Glomerular endothelial cell (primary cell): ENCODE data around the gene ZSCAN22. TPM values are rescaled to one million over a fixed set of nuclear protein-coding genes. Genes with fewer than 3 reads are reported as not detected.
"Not testable (repeated sequence)": the region's sequence is repeated elsewhere in the genome, so short reads cannot be mapped to it uniquely, and the experiment has no call there.

ENCODE experiments used
- DNase-seq: peaks from one replicate; pipeline ENCODE4 v3.0.0-alpha.2; 2011; ENCODE audit warnings: low read depth, low spot score; ENCODE audit errors: extremely low read depth
- total RNA-seq: library from RNA; depleted of rRNA; stranded (reverse); fragments of >200 nt; gene quantifications from 2 replicates; pipeline ENCODE4 v1.2.3, GENCODE V29; 2015

The ZSCAN22 gene
- total RNA-seq, 1 donor from 2014 or later: 3.5 TPM

DNA sequence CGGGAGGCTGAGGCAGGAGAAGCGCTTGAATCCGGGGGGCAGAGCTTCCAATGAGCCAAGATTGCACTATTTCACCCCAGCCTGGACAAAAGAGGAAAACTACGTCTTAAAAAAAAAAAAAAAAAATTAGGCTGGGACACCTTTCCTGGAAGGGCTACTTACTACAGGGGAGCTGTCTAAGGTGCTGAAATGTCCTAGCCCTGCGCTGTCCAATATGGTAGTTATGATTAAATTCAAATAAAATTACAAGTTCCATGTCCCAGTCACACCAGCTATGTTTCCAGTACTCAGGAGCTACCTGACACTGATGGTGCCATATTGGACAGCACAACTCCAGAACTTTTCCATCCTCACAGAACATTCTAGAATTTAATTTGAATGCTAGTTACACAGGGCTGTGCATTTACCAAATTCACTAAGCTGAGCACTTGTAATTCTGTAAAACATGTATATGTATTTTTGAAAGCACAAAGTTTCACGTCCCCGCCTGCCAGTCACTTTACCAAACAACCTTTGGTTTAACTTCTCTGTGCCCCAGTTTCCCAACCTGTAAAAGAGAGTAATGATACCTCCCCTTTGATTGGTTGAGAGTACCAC is 9.2 kb upstream of the ZSCAN22 start:
- no peak for DNase-seq

DNA sequence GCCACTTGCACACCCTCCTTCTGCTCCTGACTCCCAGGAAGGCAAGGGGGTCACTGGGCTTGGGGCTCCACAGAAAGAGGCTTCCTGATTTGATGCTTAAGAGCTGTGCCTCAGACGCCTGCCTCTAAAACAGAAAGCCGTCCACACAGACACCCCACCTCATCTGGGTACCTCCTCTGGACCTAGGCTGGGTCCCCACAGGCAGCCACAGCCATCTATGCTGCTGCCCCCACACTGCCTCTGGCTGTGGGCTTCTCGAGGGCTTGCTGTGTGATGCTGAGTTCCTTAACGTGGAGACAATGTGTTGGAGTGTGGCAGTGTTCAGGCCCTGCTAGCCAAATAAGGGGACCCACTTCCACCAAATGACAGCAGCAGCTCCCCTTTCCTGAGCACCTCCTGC is 8.5 kb upstream of the ZSCAN22 start:
- no peak for DNase-seq

DNA sequence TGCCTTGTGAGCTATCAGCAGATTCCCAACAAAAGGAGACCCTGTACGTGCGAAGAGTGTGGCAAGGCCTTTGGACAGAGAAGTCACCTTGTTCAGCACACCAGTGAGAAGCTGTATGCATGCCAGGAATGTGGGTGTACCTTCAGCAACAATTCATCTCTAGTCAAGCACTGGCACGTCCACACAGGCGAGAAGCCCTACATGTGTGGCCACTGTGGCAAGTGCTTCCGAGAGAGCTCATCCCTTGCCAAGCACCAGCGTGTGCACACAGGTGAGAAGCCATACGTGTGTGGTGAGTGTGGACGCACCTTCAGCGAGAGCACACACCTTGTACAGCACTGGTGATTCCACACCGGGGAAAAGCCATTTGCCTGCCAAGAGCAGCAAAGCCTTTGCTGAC is 7.6 kb upstream of the ZSCAN22 start:
- DNase-seq: no peak

DNA sequence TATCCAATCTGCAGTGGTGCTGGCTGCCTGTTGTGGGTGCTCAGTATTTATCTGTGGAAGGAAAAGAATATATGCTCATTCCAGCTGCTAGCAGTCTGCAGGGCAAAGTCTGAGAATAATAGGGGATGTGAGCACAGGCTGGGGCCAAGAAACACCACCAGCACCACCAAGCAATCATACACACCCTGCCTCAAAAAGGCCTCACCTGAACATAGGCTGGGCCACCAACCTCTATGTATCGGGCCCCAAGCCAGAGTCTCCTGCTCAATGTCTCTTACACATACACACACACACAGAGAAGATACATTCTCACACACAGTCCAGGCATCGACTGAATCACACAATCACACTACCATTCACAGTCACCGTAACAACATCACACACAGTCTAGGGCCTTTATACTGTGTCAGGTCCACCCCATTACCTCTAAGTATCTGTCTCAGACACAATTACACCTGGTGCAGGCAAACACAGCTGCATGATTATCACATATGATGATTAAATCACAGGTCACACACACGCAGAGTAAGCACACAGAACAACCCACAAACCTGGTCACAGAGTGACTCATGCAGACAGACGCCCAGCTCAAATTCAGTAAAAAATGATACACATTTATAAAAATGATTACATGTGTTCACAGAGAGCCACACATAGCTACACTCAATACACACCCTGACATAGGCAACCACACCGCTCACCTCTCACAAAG is 1.3 kb upstream of the ZSCAN22 start:
- DNase-seq: no peak

DNA sequence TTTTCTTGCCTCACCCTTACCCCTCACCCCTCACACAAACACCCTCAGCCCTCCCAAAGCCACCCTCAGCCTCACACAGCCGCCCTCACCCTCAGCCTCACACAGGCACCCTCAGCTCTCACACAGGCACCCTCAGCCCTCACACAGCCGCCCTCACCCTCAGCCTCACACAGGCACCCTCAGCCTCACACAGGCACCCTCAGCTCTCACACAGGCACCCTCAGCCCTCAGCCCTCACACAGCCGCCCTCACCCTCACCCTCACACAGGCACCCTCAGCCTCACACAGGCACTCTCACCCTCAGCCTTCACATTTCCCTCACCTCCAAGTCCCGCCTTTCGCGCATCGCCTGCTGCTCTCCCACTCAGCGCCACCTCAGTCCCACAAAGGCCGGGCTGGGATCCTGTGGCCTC is 287 bp upstream of the ZSCAN22 start:
- DNase-seq: no peak

DNA sequence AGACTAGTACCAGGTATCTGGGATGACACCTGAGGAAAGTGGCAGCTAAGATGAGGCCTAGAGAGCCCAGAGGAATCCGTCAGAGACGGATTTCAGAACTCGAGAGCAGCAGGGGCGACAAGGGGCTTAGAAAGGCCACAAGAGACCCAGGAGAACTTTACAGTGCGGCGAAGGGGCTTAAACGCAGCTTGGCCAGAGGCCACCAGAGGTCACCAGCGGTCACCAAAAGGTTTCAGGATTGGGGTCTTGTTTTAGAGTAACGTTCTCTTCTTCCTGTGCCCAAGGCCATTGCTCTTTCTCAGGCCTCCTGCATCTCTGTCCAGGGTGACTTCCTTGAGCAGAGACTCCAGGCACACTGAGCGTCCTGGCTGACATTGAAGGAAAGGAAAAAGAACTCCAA is 2.2 kb downstream of the ZSCAN22 start:
- no peak for DNase-seq

DNA sequence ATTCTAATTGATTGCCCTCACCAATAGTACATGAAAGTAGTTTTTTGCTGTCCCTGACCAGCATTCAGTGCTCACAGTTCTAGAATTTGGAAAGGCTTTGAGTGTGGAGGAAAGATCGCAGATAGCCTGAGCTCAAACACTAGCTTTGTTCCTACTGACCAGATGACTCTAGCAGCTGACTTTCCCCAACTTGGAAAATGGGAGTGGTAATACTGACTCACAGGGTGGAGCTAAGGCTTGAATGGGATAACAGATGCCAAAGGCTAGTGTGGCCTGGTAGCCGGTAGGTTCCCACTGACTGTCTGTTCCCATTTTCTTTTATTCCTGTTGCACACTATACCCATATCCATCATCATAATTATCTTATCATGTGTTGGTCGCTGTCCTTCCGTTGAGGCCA is 3.7 kb downstream of the ZSCAN22 start:
- DNase-seq: no peak

DNA sequence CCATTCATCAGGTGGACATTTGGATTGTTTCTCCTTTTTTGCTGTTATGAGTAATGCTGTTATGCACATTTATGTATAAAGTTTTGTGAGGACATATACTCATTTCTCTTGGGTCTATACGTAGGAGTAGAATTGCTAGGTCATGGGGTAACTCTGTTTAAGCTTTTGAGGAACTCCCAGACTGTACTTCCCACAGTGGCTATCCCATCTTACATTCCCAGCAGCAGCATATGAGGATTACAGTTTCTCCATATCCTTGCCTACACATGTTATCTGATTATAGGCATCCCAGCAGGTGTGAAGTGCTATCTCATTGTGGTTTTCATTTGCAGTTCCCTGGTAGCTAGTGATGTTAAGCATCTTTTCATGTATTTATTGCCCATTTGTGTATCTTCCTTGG is 5.9 kb downstream of the ZSCAN22 start:
- no peak for DNase-seq

DNA sequence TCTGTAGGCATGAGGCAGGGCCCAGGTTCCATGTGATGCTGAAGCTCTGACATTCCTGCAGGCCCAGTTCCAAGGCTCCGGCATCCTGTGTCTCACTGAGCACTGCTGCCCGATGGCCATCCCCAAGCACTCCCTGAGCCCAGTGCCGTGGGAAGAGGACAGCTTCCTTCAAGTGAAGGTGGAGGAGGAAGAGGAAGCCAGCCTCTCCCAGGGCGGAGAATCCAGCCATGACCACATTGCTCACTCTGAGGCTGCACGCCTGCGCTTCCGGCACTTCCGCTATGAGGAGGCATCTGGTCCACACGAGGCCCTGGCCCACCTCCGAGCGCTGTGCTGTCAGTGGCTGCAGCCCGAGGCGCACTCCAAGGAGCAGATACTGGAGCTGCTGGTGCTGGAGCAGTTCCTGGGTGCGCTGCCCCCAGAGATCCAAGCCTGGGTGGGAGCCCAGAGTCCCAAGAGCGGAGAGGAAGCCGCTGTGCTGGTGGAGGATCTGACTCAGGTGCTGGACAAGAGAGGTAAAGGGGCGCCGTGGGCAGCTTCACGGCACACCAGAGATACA is 8.0 kb downstream of the ZSCAN22 start:
- no peak for DNase-seq

DNA sequence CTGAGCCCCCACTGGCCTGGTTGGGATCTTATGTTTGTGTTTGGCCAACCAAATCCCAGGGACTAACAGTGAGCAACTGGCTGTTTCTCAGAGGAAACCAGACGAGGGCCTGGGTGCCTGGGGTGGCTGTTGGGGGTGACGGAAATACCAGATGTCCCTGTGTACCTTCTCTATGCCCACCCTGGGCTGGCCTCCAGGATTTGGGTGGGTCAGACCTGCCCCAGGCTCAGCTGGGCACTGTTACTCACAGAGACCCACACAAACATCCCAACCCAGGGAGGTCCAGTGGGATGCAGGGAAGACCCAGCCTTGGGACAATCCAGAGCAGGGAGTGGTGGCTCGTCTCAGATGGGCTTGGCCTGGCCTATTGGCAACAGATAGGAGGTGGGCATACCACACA is 8.8 kb downstream of the ZSCAN22 start:
- DNase-seq: no peak

DNA sequence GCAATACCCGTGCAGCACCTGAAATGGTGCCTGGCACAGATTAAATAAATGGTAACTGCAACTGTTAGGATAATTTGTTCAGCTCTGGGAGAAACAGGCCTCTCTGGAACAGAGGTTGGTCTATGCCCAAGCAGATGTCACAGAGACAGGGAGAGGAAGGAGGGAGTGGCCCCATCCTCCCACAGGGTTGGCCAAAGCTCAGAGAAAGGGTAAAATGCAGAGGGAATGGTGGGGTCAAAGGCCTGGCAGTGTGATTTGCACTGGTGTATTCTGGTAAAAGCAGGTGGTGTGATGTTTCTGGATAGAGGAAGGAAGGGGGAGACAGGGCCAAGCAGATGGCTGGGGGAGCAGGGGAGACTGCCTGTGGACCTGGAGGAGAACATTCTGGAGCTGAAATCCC is 9.4 kb downstream of the ZSCAN22 start:
- DNase-seq: no peak

DNA sequence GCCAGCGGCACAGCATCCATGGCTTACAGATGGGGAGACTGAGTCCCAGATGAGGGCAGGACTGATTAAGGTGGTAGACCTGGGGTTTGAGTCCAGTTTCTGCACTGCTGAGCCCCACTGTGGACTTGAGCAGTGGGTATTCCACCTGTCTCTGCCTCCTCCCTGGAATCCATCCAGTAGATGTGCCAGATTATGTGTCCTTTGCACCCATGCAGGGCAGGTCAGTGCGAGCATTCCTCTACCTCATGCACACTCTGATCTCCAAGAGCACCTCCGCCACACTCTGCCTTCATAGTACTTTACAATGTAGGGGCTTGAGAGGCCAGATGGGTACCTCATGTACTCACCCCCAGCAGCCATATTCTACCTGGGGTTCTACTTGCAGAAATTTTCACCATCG is 10.0 kb downstream of the ZSCAN22 start:
- DNase-seq: no peak

DNA sequence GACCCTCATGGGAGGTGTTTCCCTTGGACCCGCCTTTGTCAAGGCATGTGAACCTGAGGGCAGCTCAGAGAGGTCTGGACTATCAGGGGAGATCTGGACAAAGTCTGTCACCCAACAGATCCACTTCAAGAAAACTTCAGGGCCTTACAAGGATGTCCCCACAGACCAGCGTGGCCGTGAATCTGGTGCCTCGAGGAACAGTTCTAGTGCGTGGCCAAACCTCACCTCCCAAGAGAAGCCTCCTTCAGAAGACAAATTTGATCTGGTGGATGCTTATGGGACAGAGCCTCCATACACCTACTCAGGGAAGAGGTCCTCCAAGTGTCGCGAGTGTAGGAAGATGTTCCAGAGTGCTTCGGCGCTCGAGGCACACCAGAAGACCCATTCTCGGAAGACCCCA is 11.5 kb downstream of the ZSCAN22 start:
- DNase-seq: no peak

DNA sequence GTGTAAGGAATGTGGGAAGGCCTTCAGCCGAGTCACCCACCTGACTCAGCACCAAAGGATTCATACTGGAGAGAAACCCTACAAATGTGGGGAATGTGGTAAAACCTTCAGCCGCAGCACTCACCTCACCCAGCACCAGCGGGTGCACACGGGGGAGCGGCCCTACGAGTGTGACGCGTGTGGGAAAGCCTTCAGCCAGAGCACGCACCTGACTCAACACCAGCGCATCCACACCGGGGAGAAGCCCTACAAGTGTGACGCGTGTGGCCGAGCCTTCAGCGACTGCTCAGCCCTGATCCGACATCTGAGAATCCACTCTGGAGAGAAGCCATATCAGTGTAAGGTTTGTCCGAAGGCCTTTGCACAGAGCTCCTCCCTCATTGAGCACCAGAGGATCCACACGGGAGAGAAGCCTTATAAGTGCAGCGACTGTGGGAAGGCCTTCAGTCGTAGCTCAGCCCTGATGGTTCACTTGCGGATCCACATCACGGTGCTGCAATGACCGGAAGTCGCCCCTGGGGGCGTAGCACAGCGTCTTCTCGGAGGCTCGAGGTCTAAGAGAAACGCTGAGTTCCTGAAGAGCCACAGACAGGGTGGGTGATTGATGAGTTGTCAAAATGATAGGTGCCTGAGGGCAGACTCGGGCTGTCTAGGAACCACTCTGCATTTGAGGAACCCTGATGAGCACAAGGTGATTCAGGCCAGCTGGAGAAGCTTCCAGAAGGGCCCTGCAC is 12.2 kb downstream of the ZSCAN22 start:
- no peak for DNase-seq

DNA sequence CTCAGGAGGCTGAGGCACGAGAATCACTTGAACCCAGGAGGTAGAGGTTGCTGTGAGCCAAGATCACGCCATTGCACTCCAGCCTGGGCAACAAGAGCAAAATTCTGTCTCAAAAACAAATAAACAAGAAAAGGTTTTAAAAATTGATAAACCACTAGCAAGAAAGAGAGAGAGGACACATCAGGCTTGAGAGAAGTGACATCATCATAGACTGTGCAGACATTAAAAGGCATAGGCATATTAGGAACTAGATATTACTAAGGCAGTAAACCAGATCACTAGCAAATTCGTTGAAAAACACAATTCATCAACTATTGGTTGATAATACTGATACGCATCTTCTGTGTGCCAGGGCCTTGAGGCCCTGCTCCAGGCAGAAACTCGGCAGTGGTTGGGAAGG is 18.8 kb downstream of the ZSCAN22 start:
- DNase-seq: no peak

DNA sequence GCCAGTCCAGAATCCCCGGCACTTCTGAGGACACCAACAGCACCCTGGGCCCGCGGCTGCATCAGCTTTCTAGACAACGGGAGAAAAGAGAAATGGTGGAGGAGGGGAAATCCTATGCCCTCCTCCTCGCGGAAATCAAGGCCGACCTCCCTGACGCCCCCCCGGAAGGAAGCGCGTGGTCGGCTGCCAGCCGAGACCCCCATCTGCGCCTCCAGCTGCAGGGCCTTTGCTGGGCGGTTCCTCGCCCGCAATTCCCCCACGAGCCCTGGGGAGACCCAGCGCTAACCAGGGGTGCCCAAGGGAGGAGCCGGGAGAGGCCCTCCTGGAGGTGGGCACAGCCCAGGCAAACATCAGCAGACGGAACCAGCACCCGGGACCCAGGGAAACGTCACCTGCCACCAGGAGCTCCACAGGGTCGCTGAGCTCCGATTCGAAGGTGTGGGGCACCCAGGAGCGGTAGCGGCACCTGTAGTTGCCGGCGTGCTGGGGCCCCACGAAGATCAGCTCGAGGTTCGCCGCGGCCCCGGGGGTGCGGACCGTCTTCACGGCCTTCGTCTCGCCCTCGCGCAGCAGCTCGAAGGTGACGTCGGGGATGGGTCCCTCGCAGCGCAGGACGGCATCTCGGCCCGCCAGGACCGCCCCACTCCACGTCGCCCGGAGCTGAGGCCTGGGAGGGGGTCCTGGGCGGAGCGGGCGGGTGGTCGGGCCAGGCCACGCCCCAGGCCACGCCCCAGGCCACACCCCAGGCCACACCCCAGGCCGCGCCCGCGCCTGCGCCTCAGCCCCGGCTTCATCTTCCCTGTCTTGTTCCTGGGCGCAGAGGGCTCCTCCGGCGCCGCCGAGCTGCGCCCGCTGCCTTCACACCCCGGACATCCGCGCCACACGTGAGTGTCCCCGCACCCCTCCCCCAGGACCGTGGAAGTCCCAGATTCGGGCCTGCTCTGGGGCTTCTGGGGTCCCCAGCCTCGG is 20.5 kb downstream of the ZSCAN22 start:
- no peak for DNase-seq

DNA sequence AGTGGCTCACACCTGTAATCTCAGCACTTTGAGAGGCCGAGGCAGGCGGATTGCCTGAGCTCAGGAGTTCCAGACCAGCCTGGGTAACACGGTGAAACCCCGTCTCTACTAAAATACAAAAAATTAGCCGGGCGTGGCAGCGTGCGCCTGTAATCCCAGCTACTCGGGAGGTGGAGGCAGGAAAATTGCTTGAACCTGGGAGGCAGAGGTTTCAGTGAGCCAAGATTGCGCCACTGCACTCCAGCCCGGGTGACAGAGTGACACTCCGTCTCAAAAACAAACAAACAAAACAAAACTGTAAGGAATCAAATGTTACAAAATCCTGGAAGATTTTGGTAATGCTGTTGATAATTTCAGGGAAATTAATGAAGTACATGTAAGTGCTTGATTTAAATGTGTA is 21.3 kb downstream of the ZSCAN22 start:
- DNase-seq: not testable (repeated sequence)

DNA sequence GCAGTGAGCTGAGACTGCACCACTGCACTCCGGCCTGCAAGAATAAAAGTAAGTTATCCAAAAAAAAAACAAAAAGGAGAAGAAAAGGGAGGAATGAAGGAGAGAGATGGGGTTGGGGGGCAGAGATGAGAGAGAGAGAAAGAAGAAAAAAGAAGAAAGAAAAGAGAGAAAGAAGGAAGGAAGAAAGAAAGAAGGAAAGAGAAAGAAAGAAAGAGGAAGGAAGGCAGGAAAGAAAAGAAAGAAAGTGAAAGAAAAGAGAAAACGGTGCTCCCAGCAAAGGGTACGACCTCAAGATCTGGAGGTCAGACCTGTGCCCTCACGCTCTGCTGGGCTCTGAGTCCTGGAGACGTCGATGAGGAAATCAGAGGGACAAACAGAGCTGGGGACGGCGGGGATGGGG is 22.8 kb downstream of the ZSCAN22 start:
- no peak for DNase-seq

DNA sequence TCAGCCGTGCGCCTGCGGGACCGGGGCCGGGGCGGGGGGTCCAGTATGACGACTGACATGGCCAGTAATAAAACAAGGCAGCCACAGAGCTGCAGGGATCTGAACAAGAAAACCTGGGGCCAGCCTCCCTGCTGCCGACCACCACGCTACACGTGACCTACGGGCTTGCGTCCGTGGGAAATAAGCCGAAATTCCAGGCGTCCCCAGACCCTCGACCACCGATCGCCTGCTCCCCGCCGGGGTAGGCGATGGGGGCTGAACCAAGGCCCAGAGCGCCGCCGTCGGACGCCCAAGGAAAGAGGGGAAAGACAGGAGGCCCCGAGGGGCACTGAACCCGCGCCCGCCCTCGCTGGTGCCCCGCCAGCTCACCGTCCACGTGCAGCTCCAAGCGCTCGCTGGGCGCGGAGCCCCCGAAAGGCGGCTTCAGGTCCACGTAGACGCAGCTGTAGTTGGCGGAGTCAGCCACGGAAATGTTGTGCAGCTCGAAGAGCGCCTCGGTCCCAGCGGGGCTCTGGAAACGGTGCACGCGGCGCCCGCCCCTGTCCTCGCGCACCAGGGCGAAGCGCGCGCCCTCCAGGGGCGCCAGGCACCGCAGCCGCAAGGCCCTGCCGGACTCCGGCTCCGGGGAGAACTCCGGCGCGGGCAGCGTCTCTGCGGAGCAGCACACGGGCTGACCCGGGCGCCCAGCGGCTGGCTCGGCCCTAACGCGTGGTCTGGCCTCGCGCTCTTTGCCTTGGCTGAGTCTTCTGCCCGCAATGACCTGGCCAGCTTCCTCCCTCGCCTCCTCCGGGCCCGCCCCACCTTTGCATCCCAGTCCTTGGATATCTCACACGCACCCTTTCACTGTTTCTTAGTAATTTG is 23.4 kb downstream of the ZSCAN22 start:
- no peak for DNase-seq
